Lower lobe of right lung (tissue), 2 donors: Measurements from ENCODE around the gene IFRD1. TPM values are rescaled to one million over a fixed set of nuclear protein-coding genes. Genes with fewer than 3 reads are reported as not detected.

Experiments used
- ATAC-seq, 2 donors: fragments of 200-7000 bp; cut with Tn5 transposase; one replicate each; pipeline ENCODE4 v1.9.1; 2020 to 2022; ENCODE audit warnings: mild to moderate bottlenecking in 2 of 2, moderate library complexity in 2 of 2
- DNase-seq: peaks from one replicate; pipeline ENCODE4 v3.0.0-alpha.2; 2020
- H3K27ac ChIP-seq: fragments of 200-600 bp; one replicate; pipeline ENCODE4 v1.8.0; 2022
- H3K27me3 ChIP-seq: fragments of 200-600 bp; one replicate; pipeline ENCODE4 v1.8.0; 2022; ENCODE audit warnings: low read depth
- H3K36me3 ChIP-seq: fragments of 200-600 bp; one replicate; pipeline ENCODE4 v1.8.0; 2022; ENCODE audit warnings: mild to moderate bottlenecking
- H3K4me1 ChIP-seq: fragments of 200-600 bp; one replicate; pipeline ENCODE4 v1.8.0; 2022
- H3K4me3 ChIP-seq: fragments of 200-600 bp; one replicate; pipeline ENCODE4 v1.8.0; 2022; ENCODE audit warnings: mild to moderate bottlenecking
- H3K9me3 ChIP-seq: fragments of 200-600 bp; one replicate; pipeline ENCODE4 v1.8.0; 2022
- intact Hi-C: fragments of 100-400 bp; cut with DNase I; formaldehyde crosslinking; loops from one replicate; pipeline ENCODE4 v1.11.0; 2022
- total RNA-seq: library from RNA; stranded (reverse); fragmentation: NEBNext Ultra II Directional; extraction: Animal tissue kit (Norgen Biotek cat#: 25700); gene quantifications from one replicate; pipeline ENCODE4 v1.2.1, GENCODE V29; 2021
- TF ChIP-seq, protein P1 (sequence below): fragments of 200-600 bp; IDR thresholded peaks from one replicate; pipeline ENCODE4 v1.8.0; 2022; ENCODE audit warnings: antibody characterized with exemption, mild to moderate bottlenecking
- donor health status: DM: no; HTN: yes; CAD: no; lungs with severe emphysema.

The IFRD1 gene
- total RNA-seq, 1 donor from 2014 or later: 46.9 TPM

GRCh38 chr7:112500619-112501018 is 50.4 kb downstream of the IFRD1 start:
- Histone ChIP-seq H3K27ac (no peak overlapping the region), H3K9me3 (no peaks in the 10 kb centered on the region), H3K4me1 (no peaks in the 10 kb centered on the region), H3K36me3 (no peaks in the 10 kb centered on the region), H3K27me3 (no peaks in the 10 kb centered on the region), H3K4me3 (no peak overlapping the region)
- TF ChIP-seq, protein P1, sequence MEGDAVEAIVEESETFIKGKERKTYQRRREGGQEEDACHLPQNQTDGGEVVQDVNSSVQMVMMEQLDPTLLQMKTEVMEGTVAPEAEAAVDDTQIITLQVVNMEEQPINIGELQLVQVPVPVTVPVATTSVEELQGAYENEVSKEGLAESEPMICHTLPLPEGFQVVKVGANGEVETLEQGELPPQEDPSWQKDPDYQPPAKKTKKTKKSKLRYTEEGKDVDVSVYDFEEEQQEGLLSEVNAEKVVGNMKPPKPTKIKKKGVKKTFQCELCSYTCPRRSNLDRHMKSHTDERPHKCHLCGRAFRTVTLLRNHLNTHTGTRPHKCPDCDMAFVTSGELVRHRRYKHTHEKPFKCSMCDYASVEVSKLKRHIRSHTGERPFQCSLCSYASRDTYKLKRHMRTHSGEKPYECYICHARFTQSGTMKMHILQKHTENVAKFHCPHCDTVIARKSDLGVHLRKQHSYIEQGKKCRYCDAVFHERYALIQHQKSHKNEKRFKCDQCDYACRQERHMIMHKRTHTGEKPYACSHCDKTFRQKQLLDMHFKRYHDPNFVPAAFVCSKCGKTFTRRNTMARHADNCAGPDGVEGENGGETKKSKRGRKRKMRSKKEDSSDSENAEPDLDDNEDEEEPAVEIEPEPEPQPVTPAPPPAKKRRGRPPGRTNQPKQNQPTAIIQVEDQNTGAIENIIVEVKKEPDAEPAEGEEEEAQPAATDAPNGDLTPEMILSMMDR: no peak
- intact Hi-C loops: no loop called here
- ATAC-seq: no peak
- no peak for DNase-seq

GRCh38 chr7:112501801-112502503 is 51.7 kb downstream of the IFRD1 start:
- H3K27ac ChIP-seq: no peak overlapping the region
- ATAC-seq: no peak
- TF ChIP-seq, protein P1: no peak

DNA sequence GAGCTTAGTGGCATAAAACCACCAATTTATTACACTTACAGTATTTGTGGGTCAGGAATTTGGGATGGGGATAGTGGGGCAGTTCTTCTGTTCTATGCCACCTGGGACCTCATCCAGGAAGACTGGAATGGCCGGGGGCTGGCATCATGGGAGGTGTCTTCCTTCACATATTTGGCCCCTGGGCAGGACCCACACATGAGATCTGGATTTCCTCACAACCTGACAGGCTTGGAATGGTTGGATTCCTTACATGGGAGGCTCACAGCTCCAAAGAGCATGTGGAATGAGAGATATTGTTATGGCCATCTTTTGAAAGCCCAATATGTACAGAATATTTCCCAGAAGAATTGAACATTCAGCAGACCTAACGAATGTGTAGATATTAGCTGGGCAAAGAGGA is 52.4 kb downstream of the IFRD1 start:
- no peaks in the 10 kb centered on the region for H3K4me1 ChIP-seq
- no peak overlapping the region for H3K4me3 ChIP-seq
- no peaks in the 10 kb centered on the region for H3K36me3 ChIP-seq
- ATAC-seq (no peak), DNase-seq (no peak)
- no peak overlapping the region for H3K27ac ChIP-seq
- intact Hi-C loops: no loop called here
- H3K27me3 ChIP-seq: no peaks in the 10 kb centered on the region
- H3K9me3 ChIP-seq: no peaks in the 10 kb centered on the region
- TF ChIP-seq, protein P1: no peak

More at GRCh38 chr7:112501801-112502503, 51.7 kb downstream of the IFRD1 start:
- Histone ChIP-seq H3K4me3 (no peak overlapping the region), H3K36me3 (no peaks in the 10 kb centered on the region), H3K27me3 (no peaks in the 10 kb centered on the region), H3K4me1 (no peaks in the 10 kb centered on the region), H3K9me3 (no peaks in the 10 kb centered on the region)
- no peak for DNase-seq
- intact Hi-C loops: no loop called here

GRCh38 chr7:112503361-112503972 is 53.2 kb downstream of the IFRD1 start:
- Histone ChIP-seq H3K27ac (no peak overlapping the region), H3K4me1 (no peaks in the 10 kb centered on the region), H3K36me3 (no peaks in the 10 kb centered on the region), H3K9me3 (no peaks in the 10 kb centered on the region), H3K27me3 (no peaks in the 10 kb centered on the region), H3K4me3 (no peak overlapping the region)
- no peak for ATAC-seq
- DNase-seq: no peak
- TF ChIP-seq, protein P1: no peak
- intact Hi-C loops: no loop called here

DNA sequence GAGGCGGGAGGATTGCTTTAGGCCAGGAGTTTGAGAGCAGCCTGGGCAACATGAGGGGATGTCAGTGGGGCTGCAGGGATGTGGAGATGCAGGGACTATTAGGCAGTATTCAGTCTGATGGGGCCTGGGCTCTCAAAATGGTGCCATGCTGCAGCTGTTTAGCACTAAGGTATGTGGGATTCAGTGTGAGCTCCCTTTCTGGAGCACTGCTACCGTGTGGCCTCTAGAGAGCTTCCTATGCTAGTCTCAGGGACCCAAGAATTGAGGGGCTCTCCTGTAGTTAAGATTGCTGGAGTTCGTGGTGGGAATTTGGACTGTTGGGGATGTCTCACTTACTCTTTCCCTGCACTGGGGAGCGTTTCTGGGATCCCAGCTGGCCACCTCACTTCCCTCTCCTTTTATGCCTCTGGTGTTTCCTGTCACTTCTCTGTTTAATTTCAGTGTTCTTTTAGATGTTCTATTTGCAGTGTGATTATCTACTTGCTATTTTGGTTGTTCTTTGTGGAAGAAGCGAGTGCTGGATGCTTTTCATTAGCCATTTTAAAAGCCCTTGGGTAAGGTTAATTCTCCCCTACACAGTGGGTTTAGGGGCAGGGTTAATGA is 53.9 kb downstream of the IFRD1 start:
- intact Hi-C loops: no loop called here
- DNase-seq: no peak
- H3K4me1 ChIP-seq: no peaks in the 10 kb centered on the region
- H3K27me3 ChIP-seq: no peaks in the 10 kb centered on the region
- no peak overlapping the region for H3K27ac ChIP-seq
- TF ChIP-seq, protein P1: no peak
- H3K36me3 ChIP-seq: no peaks in the 10 kb centered on the region
- no peak for ATAC-seq
- no peak overlapping the region for H3K4me3 ChIP-seq
- H3K9me3 ChIP-seq: no peaks in the 10 kb centered on the region
